ENCODE measurements around the gene IMMT.

DNA sequence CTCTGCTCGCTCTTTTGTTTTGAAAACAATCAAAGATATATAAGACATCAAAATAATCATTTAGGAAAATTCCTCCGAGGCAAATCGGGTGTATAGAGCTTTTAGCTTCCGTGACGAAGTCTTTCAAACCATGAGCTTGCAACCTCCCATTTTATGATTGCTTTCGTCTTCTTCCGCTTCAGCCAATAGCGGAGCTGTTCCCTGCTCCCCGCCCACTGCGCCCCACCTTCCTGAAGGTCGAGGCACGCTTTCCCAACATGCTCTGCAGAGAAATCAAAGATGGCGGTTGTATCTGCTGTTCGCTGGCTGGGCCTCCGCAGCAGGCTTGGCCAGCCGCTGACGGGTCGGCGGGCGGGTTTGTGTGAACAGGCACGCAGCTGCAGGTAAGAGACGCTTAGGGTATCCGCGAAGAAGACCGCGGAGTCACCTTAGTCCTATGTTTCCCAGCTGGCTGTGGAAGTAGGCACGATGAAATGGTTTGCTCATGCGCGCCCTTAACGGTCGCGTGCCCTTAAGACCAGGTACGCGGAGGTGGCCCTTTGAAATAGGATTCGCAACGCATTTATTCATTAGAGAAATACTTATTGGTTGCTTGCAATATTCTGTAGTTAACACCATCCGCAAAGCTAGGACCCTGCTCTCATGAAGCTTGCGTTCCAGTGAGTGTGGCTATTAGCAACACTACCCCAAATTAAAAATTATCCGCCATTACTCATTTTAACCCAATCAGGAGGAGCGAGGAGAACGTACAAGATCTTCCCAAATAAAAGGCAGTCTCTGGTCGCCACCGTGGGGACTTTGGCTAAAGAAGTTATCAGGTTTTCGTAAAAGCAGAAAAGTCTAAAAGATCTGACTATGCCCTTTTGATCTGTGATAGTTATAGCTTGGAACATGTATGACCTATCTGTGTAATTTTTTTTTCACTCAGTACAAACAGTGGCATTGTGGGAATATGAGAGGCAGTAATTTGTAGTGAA lies 89.0 kb downstream of the IMMT start, which contains the start of gene PTCD3:
- TF ChIP-seq, protein P1, sequence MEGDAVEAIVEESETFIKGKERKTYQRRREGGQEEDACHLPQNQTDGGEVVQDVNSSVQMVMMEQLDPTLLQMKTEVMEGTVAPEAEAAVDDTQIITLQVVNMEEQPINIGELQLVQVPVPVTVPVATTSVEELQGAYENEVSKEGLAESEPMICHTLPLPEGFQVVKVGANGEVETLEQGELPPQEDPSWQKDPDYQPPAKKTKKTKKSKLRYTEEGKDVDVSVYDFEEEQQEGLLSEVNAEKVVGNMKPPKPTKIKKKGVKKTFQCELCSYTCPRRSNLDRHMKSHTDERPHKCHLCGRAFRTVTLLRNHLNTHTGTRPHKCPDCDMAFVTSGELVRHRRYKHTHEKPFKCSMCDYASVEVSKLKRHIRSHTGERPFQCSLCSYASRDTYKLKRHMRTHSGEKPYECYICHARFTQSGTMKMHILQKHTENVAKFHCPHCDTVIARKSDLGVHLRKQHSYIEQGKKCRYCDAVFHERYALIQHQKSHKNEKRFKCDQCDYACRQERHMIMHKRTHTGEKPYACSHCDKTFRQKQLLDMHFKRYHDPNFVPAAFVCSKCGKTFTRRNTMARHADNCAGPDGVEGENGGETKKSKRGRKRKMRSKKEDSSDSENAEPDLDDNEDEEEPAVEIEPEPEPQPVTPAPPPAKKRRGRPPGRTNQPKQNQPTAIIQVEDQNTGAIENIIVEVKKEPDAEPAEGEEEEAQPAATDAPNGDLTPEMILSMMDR (IDR thresholded peaks at IDR 0.05): no peak
- TF ChIP-seq EZH2 (IDR thresholded peaks at IDR 0.05; ENCODE audit: borderline replicate concordance, insufficient read depth, low read depth, low read length, poor library complexity, severe bottlenecking): no peak

All from B cell (primary cell).